Measurements from ENCODE around the gene KATNAL2.
A peak's percentile ranks its signal among the peaks of the same experiment; 100 is the strongest.
"Not testable (repeated sequence)": the region's sequence is repeated elsewhere in the genome, so short reads cannot be mapped to it uniquely, and the experiment has no call there.

KATNAL2 gene

DNA sequence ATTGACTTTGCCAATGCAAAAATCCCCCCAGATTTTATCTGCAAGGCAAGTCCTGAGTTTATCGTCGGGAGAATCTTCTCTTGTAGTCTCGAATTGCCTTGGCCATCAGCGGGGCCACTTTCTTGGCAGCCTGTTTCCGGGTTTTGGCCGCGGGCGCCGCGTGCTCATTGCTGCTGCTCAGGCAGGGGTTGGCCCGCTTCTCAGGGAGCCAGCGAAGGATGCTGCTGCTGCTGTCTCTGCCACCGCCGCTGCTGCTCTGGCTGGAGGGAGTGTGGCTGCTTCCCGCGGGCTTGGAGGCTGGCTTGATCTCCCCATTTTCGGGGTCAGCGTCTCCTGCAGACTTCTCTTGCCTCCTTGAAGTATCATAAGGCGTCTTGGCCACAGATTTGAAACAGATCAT lies 115.5 kb downstream of the KATNAL2 start:
- DNase-seq, result no peak

- not testable (repeated sequence) for DNase-seq
Observed at GRCh38 chr18:47034591-47034990, 117.2 kb downstream of the KATNAL2 start.

GRCh38 chr18:47035156-47035671 lies 117.8 kb downstream of the KATNAL2 start, which contains the start of gene ELOA2:
Gene ELOA2, minus strand, starts transcription at chr18:47035621. Its CDS starts 357 bp downstream, at chr18:47035264.
- no peak for DNase-seq

- DNase-seq, result no peak
Observed at GRCh38 chr18:47036298-47036874, 119.0 kb downstream of the KATNAL2 start.

GRCh38 chr18:47036927-47037578 lies 119.7 kb downstream of the KATNAL2 start:
- DNase-seq, result no peak

- DNase-seq, result no peak
Observed at GRCh38 chr18:47040982-47041381, 123.6 kb downstream of the KATNAL2 start.

- DNase-seq, result peak in 6 of 51 donors; percentile 3 to 42 (median 16)
Observed at GRCh38 chr18:47050468-47050867, 133.1 kb downstream of the KATNAL2 start.

GRCh38 chr18:47054369-47054768 lies 137.0 kb downstream of the KATNAL2 start:
- DNase-seq, result no peak

- DNase-seq, result no peak
Observed at GRCh38 chr18:47062471-47062870, 145.1 kb downstream of the KATNAL2 start.

DNA sequence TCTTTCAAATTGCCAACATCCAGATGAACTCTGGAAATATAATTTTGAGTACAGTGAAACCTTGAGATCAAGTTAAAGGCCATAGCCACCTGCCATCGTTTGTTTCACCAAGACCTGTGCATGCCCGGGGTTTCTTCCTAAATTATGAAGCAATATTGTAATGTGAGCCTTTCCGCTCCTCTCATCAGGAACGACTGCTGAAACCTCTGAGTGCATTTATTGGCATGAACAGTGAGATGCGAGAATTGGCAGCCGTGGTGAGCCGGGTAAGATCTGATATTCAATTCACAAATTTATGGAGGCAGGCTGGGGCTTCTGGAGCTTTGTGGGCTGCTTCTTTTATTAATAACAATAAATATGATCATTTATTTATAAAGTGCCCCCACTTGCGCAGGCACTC lies 145.7 kb downstream of the KATNAL2 start:
- no peak for DNase-seq

GRCh38 chr18:47067648-47068047 lies 150.2 kb downstream of the KATNAL2 start:
- DNase-seq, result no peak

- no peak for DNase-seq
Observed at GRCh38 chr18:47075098-47075883, 157.9 kb downstream of the KATNAL2 start.

DNA sequence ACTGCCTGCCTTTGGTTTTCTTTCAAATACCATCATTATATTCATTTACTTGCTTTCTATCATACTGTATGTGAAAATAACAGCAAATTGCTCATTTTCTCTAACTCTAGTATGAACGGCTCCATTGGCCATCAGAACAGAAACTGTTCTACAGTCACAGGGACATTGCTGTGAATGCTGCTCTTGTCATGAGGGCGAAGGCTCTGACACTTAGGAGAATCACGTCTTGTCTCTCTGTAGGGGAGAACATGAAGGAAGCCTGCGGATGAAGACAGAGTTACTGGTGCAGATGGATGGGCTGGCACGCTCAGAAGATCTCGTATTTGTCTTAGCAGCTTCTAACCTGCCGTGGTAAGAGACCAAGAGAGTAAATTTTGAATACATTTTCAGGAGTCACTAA lies 159.7 kb downstream of the KATNAL2 start:
- peak in 7 of 51 donors; percentile 2 to 22 (median 4) for DNase-seq

GRCh38 chr18:47080872-47081271 lies 163.5 kb downstream of the KATNAL2 start:
- no peak for DNase-seq

DNA sequence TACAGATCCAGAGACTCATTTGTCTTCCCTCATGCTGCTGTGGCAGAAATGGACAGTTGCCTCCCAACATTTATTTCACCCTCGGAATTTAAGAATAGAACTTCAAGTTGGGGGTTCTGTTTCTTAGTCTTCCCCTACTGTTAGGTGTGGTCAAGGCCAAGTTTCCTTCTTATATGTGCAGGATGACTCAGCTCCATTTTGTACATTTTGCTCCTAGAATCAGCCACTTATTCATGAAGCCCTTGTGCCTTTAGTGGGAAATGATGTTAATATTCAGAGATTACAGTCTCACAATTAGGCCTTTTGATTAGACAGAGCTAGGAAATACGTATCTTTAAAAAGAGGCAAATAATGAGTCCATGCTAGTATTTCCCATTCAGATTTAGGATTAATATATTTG lies 164.2 kb downstream of the KATNAL2 start:
- no peak for DNase-seq

DNA sequence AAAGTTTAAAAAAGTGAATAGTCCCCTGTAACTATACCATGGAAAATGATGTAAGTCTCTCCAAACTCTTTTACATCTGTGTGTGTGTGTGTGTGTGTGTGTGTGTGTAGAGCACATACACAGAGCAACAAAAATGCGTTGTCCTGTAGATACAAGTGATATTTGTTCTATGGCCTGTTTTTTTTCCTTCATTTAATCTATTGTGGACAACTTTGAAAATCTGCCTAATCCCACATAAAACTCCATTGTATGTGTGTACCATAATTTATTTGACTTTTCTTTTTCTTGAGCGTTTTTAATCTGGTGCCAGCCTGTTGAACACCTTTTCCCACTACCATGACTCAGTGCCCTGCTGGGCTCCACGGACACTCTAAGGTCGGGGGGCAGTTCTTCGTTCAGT lies 170.3 kb downstream of the KATNAL2 start:
- DNase-seq, result peak in 1 of 51 donors; percentile 17

- DNase-seq, result no peak
Observed at GRCh38 chr18:47095810-47096209, 178.4 kb downstream of the KATNAL2 start.

- DNase-seq, result peak in 35 of 51 donors; percentile 1 to 68 (median 19)
Observed at GRCh38 chr18:47100212-47100831, 182.9 kb downstream of the KATNAL2 start.

DNA sequence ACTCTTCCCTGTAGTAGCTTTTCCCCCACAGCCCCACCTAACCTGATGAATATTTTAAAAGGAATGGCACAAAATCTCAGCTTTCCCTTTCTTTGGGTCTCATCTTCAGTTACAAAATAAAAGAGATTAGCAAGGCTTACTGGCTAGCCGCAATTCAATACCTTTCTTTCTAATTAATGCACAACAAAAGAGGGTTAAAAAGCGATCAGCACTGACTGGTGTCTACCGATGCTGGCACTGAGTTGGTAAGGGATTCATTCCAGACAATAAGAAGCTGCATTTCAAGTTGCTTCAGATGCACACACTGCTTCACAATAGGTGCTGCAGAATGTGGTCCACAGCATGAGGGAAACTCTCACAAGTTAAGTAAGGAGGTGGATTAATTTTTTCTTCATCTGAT lies 191.0 kb downstream of the KATNAL2 start:
- DNase-seq, result no peak

- DNase-seq, result no peak
Observed at GRCh38 chr18:47108998-47109405, 191.6 kb downstream of the KATNAL2 start.

- DNase-seq, result no peak
Observed at GRCh38 chr18:47109720-47110119, 192.3 kb downstream of the KATNAL2 start.

Data from hypothalamus (tissue), 51 donors.